ENCODE results near the gene TTLL5.

Gene TTLL5

DNA sequence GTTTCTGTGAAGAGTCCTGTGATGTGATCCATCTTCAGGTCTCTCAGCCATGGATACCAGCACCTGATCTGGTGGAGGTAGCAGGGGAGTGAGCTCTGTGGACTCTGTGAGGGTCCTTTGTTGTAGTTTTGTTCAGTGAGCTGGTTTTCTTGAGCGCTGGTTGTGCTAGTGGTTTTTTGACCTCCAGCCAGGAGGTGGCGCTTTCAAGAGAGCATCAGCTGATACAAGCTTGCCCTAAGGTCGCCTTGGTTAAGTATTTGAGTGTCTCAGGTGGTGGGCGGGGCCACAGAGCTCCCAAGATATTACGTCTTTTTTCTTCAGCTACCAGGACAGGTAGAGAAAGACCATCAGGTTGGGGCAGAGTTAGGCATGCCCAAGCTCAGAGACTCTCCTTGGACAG is 139.7 kb downstream of the TTLL5 start:
- H3K27ac ChIP-seq, result no peak overlapping the region

DNA sequence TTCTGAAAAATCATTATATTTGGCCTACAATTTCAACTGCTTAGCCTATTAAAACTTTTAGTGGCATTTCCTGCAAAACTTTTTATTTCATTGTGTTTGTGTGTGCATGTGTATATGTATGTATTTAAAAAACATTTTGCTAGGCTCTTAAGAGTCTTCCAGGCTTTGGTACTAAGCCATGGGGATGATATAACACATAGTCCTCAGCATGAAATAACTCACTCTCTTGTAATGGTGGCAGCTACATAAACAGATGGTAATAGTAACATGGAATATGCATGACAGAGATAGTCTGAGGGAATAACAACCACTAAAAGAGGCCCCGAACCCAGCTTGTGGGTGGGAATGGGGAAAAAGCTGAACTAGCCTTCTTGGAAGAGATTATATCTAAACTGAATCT is 141.4 kb downstream of the TTLL5 start:
- POLR2A ChIA-PET (ENCODE audit: low non-redundant PET), result no interaction called here
- H3K27ac ChIP-seq, result no peak overlapping the region
- TF ChIP-seq, protein P1, sequence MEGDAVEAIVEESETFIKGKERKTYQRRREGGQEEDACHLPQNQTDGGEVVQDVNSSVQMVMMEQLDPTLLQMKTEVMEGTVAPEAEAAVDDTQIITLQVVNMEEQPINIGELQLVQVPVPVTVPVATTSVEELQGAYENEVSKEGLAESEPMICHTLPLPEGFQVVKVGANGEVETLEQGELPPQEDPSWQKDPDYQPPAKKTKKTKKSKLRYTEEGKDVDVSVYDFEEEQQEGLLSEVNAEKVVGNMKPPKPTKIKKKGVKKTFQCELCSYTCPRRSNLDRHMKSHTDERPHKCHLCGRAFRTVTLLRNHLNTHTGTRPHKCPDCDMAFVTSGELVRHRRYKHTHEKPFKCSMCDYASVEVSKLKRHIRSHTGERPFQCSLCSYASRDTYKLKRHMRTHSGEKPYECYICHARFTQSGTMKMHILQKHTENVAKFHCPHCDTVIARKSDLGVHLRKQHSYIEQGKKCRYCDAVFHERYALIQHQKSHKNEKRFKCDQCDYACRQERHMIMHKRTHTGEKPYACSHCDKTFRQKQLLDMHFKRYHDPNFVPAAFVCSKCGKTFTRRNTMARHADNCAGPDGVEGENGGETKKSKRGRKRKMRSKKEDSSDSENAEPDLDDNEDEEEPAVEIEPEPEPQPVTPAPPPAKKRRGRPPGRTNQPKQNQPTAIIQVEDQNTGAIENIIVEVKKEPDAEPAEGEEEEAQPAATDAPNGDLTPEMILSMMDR (conservative IDR thresholded peaks at IDR 0.05; ENCODE audit: low read depth), result no peak
- DNase-seq (ENCODE audit: low spot score), result no peak
- CTCF ChIA-PET, result interaction anchor here (0.7 to 1.2 kb wide), 2 partner anchors 139 to 180 kb away, joined by 3 read pairs; no protein-coding TSS in a partner anchor

More for the DNA sequence above, 139.7 kb downstream of the TTLL5 start:
- TF ChIP-seq, protein P1 (conservative IDR thresholded peaks at IDR 0.05; ENCODE audit: low read depth), result no peak
- CTCF ChIA-PET, result interaction anchor here (0.6 to 0.7 kb wide), 2 partner anchors 16 to 81 kb away, joined by 3 read pairs; no protein-coding TSS in a partner anchor
- POLR2A ChIA-PET (ENCODE audit: low non-redundant PET), result no interaction called here
- DNase-seq (ENCODE audit: low spot score), result no peak

DNA sequence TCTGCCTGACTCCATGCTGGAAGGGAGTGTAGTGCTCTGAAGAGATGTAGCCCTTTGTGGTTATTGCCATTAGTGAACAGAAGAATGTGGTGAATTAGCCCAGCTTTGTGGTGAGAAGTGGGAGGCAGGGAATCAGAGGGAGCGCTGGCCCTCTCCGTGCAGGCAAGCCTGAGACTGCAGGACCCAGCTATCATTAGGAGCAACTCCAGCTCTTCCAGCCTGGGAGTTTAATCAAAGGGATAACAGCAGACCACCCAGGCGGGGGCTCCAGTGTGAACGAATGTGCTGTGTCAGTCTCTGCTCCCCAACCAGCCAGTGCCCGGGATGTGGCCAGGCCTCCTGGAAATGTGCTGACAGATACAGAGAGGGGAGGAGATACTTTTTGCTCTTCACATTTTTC is 142.7 kb downstream of the TTLL5 start:
- POLR2A ChIA-PET (ENCODE audit: low non-redundant PET), result no interaction called here
- TF ChIP-seq, protein P1 (conservative IDR thresholded peaks at IDR 0.05; ENCODE audit: low read depth), result no peak
- no peak overlapping the region for H3K27ac ChIP-seq
- DNase-seq (ENCODE audit: low spot score), result no peak
- CTCF ChIA-PET, result interaction anchor here (0.7 kb wide), 2 partner anchors 36 to 95 kb away, joined by 4 to 5 read pairs; no protein-coding TSS in a partner anchor

DNA sequence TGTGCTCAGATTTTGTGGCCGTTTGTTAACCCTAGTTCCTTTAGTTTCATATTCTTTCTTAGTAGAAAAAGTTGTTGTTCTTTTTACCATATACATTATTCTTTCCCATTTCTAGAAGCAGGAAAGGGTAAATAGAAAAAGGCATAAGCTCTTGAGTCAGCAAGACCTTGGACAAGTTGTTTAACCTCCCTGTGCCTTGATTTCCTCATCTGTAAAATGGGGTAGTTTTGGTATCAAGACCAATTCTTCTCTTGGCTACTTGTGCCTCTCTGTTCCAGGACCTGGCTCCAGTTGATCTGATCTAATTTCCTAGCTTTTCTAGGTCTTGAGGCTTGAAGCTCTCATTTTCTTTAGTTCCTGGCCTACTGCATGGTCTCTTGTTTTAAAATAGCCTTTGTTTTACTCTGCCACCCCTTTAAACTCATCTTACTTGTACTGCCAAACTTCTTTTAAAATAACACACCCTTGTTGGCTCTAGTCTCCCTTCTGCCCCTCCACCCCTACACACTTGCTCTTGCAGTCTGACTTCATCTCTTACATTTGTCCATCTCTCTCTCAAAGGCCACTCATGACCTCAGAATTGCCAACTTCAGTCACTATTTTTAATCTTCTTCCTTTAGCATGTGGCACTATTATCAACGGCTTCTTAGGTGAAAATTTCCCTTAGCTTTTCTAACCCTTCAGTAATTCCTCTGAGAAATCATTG is 143.7 kb downstream of the TTLL5 start:
- ChIA-PET POLR2A (ENCODE audit: low non-redundant PET) (no interaction called here), CTCF (interaction anchor here (0.5 to 0.7 kb wide), 3 partner anchors 37 to 125 kb away, joined by 4 to 5 read pairs (median 4); no protein-coding TSS in a partner anchor)
- TF ChIP-seq, protein P1 (conservative IDR thresholded peaks at IDR 0.05; ENCODE audit: low read depth), result no peak
- no peak overlapping the region for H3K27ac ChIP-seq
- DNase-seq (ENCODE audit: low spot score), result no peak

DNA sequence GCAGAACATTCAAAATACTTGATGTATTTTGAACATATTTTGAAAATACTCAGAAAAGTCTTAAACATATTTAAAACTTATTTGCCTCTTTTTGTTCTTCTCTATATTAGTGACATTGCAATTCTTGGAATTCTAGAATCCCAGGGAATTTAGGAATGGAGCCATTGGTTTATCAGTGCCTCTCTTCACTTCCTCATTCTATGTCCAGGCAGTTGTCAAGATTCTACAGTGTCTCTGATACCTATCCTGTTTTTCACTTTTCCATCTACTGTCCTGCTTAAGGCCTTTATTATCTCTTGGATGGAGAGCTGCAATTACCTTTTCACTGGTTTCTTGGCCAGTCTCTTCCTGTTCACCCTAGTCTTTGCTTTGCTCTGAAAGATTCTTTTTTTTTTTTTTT is 144.6 kb downstream of the TTLL5 start:
- CTCF ChIA-PET, result interaction anchor here (0.7 kb wide), 1 partner anchor 102 kb away, joined by 3 read pairs; no protein-coding TSS in a partner anchor
- TF ChIP-seq, protein P1 (conservative IDR thresholded peaks at IDR 0.05; ENCODE audit: low read depth), result no peak
- no peak for DNase-seq (ENCODE audit: low spot score)
- H3K27ac ChIP-seq, result no peak overlapping the region
- POLR2A ChIA-PET (ENCODE audit: low non-redundant PET), result no interaction called here

DNA sequence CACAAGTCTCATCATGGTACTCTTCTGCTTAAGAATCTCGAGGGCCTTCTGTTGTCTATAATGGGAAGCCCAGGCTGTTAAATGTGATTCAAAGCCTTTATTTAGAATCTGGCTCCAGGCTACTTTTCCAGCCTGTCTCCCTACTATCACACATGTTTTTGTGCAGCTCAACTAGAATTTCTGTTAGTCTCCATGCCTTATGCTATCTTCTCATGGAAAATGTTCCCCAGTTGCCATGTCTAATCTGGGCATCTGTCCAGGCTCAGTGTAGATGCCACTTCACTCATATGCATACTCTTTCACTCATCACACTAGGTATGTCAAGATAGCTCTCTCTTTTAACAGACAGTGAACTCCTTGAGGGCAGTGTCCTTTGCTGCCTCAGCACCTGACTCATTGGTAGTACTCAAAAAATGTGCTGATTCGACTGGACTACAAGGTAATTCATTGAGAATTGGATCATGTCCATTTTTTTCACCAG is 145.3 kb downstream of the TTLL5 start:
- ChIA-PET POLR2A (ENCODE audit: low non-redundant PET) (no interaction called here), CTCF (no interaction called here)
- TF ChIP-seq, protein P1 (conservative IDR thresholded peaks at IDR 0.05; ENCODE audit: low read depth), result no peak
- DNase-seq (ENCODE audit: low spot score), result no peak
- no peak overlapping the region for H3K27ac ChIP-seq
